Activated CD8-positive, alpha-beta T cell treated with anti-CD3 and anti-CD28 coated beads for 36 hours (primary cell): Measurements from ENCODE around the gene LY86. TPM values are rescaled to one million over a fixed set of nuclear protein-coding genes. Genes with fewer than 3 reads are reported as not detected.

Experiments used
- ATAC-seq: fragments of 200-7000 bp; cut with Tn5 transposase; one replicate; pipeline ENCODE4 v1.10.0; 2021; ENCODE audit warnings: mild to moderate bottlenecking, moderate library complexity
- CTCF ChIA-PET: fragments of 350-600 bp; sonication (Branson Sonifier 250); formaldehyde crosslinking; loops from one replicate; lab custom pipeline; 2021; ENCODE audit warnings: antibody characterized with exemption; lab: Charles Lee
- POLR2A ChIA-PET: fragments of 350-600 bp; sonication (Branson Sonifier 250); formaldehyde crosslinking; loops from one replicate; lab custom pipeline; 2021; ENCODE audit warnings: antibody characterized with exemption; lab: Charles Lee
- DNase-seq: peaks from one replicate; pipeline ENCODE4 v3.0.0-alpha.2; 2020
- H3K27ac Mint-ChIP-seq: one replicate; pipeline ENCODE4 v1.8.0; 2021; ENCODE audit warnings: mild to moderate bottlenecking, mixed read lengths
- H3K27me3 Mint-ChIP-seq: one replicate; pipeline ENCODE4 v1.8.0; 2021; ENCODE audit warnings: mixed read lengths
- H3K36me3 Mint-ChIP-seq: one replicate; pipeline ENCODE4 v1.8.0; 2021; ENCODE audit warnings: low read depth, mixed read lengths
- H3K4me1 Mint-ChIP-seq: one replicate; pipeline ENCODE4 v1.8.0; 2021; ENCODE audit warnings: low read depth, mixed read lengths
- H3K4me3 Mint-ChIP-seq: one replicate; pipeline ENCODE4 v1.8.0; 2021; ENCODE audit warnings: mild to moderate bottlenecking, moderate library complexity, mixed read lengths
- H3K9me3 Mint-ChIP-seq: one replicate; pipeline ENCODE4 v1.8.0; 2021; ENCODE audit warnings: mixed read lengths
- intact Hi-C: fragments of 100-400 bp; cut with micrococcal nuclease; formaldehyde crosslinking; loops from one replicate; pipeline ENCODE4 v1.10.0; 2022
- total RNA-seq, 2 experiments: library from RNA; stranded (reverse); gene quantifications; one replicate each; pipeline ENCODE4 v1.2.3, GENCODE V29; 2021
- TF ChIP-seq, protein P1 (sequence below): fragments of 200-600 bp; IDR thresholded peaks from one replicate; pipeline ENCODE4 v1.8.0; 2022; ENCODE audit warnings: antibody characterized with exemption, mild to moderate bottlenecking

LY86 gene
- total RNA-seq, 2 experiments from 2014 or later: 0.32 TPM; not detected in 1

- intact Hi-C loops: no loop called here
- H3K36me3 Mint-ChIP-seq: peaks cover 16% of the 10 kb centered on the region
- H3K27ac Mint-ChIP-seq: no peak overlapping the region
- H3K4me1 Mint-ChIP-seq: peaks cover 68% of the 10 kb centered on the region
- POLR2A ChIA-PET: no interaction called here
- ATAC-seq (no peak), DNase-seq (no peak)
- H3K27me3 Mint-ChIP-seq: no peaks in the 10 kb centered on the region
- TF ChIP-seq, protein P1, sequence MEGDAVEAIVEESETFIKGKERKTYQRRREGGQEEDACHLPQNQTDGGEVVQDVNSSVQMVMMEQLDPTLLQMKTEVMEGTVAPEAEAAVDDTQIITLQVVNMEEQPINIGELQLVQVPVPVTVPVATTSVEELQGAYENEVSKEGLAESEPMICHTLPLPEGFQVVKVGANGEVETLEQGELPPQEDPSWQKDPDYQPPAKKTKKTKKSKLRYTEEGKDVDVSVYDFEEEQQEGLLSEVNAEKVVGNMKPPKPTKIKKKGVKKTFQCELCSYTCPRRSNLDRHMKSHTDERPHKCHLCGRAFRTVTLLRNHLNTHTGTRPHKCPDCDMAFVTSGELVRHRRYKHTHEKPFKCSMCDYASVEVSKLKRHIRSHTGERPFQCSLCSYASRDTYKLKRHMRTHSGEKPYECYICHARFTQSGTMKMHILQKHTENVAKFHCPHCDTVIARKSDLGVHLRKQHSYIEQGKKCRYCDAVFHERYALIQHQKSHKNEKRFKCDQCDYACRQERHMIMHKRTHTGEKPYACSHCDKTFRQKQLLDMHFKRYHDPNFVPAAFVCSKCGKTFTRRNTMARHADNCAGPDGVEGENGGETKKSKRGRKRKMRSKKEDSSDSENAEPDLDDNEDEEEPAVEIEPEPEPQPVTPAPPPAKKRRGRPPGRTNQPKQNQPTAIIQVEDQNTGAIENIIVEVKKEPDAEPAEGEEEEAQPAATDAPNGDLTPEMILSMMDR: no peak
- CTCF ChIA-PET: interaction anchor here (3.8 kb wide), 1 partner anchor 23 kb away, joined by 15 read pairs; no protein-coding TSS in a partner anchor
- no peak overlapping the region for H3K4me3 Mint-ChIP-seq
- H3K9me3 Mint-ChIP-seq: no peaks in the 10 kb centered on the region
Measured at GRCh38 chr6:6652932-6653331, 64.4 kb downstream of the LY86 start.

DNA sequence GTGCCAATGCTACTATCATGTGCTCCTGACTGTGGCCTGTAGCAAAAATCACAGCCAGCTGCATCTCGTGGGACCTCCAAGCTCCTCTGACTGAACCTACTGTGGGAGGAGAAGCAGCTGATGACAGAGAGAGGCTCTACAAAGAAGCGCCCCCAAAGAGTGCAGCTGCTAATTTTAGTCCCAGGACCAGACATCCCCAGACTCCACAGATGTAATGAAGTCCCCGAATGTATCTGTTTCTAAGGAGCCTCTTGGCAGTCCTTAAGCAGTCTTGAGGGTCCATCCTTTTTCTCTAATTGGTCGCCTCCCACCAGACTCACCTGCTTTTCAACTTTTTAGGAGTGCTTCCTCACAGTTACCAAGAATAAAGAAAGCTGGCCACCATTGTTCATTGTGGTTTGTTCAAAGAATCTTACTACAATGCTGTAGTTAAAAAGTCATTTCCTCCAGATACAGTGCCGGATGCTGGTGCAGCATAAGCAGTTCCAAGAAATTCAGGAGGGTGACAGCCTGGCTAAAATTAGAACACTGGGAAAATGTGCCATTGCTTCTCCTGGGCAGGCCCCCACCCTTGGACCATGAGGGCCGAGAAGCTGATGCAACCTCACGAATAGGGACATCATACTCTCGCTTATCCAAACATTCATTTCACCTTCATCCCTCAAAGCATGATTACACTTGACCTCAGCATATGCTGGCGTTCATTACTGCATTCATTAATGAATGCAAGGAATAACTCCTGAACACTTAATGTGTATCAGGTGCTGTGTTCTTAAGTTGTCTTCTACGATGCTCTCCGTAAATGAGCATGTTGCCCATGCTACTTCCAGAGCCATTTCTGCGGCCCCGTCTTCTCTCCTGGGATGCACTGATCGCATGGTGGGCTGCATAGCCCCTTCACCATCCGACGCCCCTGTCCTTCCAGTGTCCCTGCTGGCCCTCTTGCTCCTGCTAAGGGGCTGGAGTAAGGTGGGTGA lies 66.4 kb downstream of the LY86 start:
- Mint-ChIP-seq H3K36me3 (peaks cover 16% of the 10 kb centered on the region), H3K27me3 (no peaks in the 10 kb centered on the region)

GRCh38 chr6:6655805-6656251 lies 67.3 kb downstream of the LY86 start:
- DNase-seq (peak; percentile 31), ATAC-seq (peak; percentile 26)
- H3K4me1 Mint-ChIP-seq: peaks cover 73% of the 10 kb centered on the region
- intact Hi-C loops: loop anchor here (5.0 kb wide), 1 partner anchor 94 kb away; no protein-coding TSS in a partner anchor
- ChIA-PET POLR2A (interaction anchor here (0.8 kb wide), 1 partner anchor 50 kb away, joined by 3 read pairs; no protein-coding TSS in a partner anchor), CTCF (no interaction called here)
- peak overlapping the region; percentile 98 for H3K27ac Mint-ChIP-seq
- peaks cover 16% of the 10 kb centered on the region for H3K36me3 Mint-ChIP-seq
- H3K4me3 Mint-ChIP-seq: peak overlapping the region; percentile 34
- TF ChIP-seq, protein P1: no peak
- H3K27me3 Mint-ChIP-seq: no peaks in the 10 kb centered on the region
- no peaks in the 10 kb centered on the region for H3K9me3 Mint-ChIP-seq

More for the DNA sequence above, 66.4 kb downstream of the LY86 start:
- Mint-ChIP-seq H3K27ac (peak overlapping the region; percentile 98), H3K4me3 (peak overlapping the region; percentile 39), H3K4me1 (peaks cover 76% of the 10 kb centered on the region), H3K9me3 (no peaks in the 10 kb centered on the region)
- DNase-seq (peak; percentile 72), ATAC-seq (peak; percentile 68)
- TF ChIP-seq, protein P1: no peak
- ChIA-PET CTCF (interaction anchor here (3.8 kb wide), 1 partner anchor 21 kb away, joined by 15 read pairs; no protein-coding TSS in a partner anchor), POLR2A (interaction anchor here (0.9 kb wide), 1 partner anchor 45 kb away, joined by 4 read pairs; no protein-coding TSS in a partner anchor)
- intact Hi-C loops: loop anchor here (5.0 kb wide), 1 partner anchor 93 kb away; no protein-coding TSS in a partner anchor

GRCh38 chr6:6656287-6656686 lies 67.8 kb downstream of the LY86 start:
- Mint-ChIP-seq H3K27me3 (no peaks in the 10 kb centered on the region), H3K27ac (peak overlapping the region; percentile 98), H3K36me3 (peaks cover 16% of the 10 kb centered on the region), H3K4me1 (peaks cover 73% of the 10 kb centered on the region), H3K4me3 (peak overlapping the region; percentile 34), H3K9me3 (no peaks in the 10 kb centered on the region)
- ATAC-seq (peak; percentile 20), DNase-seq (no peak)
- intact Hi-C loops: loop anchor here (5.0 kb wide), 1 partner anchor 94 kb away; no protein-coding TSS in a partner anchor
- CTCF ChIA-PET: no interaction called here
- POLR2A ChIA-PET: interaction anchor here (0.8 kb wide), 1 partner anchor 50 kb away, joined by 3 read pairs; no protein-coding TSS in a partner anchor
- TF ChIP-seq, protein P1: no peak
